GOT3 (cell line): ENCODE measurements around the gene CAMKMT.
"Not testable (repeated sequence)": the region's sequence is repeated elsewhere in the genome, so short reads cannot be mapped to it uniquely, and the experiment has no call there.

ENCODE experiments used
- DNase-seq: peaks from one replicate; lab custom pipeline; 2025; ENCODE audit warnings: mixed read lengths; lab: John Stamatoyannopoulos, UW

The CAMKMT gene

GRCh38 chr2:44505664-44506063 lies 143.9 kb downstream of the CAMKMT start:
- not testable (repeated sequence) for DNase-seq

- no peak for DNase-seq
Observed at GRCh38 chr2:44510246-44510645, 148.5 kb downstream of the CAMKMT start.

- no peak for DNase-seq
Observed at GRCh38 chr2:44515416-44515815, 153.7 kb downstream of the CAMKMT start.

- no peak for DNase-seq
Observed at GRCh38 chr2:44519026-44519425, 157.3 kb downstream of the CAMKMT start.

- no peak for DNase-seq
Observed at GRCh38 chr2:44522846-44523245, 161.1 kb downstream of the CAMKMT start.

- no peak for DNase-seq
Observed at GRCh38 chr2:44524347-44524926, 162.7 kb downstream of the CAMKMT start.

GRCh38 chr2:44526352-44526751 lies 164.6 kb downstream of the CAMKMT start:
- no peak for DNase-seq

GRCh38 chr2:44528595-44528994 lies 166.8 kb downstream of the CAMKMT start:
- DNase-seq: no peak

GRCh38 chr2:44529448-44529847 lies 167.7 kb downstream of the CAMKMT start:
- DNase-seq: no peak

GRCh38 chr2:44531289-44531688 lies 169.5 kb downstream of the CAMKMT start:
- DNase-seq: no peak

- no peak for DNase-seq
Observed at GRCh38 chr2:44532031-44532430, 170.3 kb downstream of the CAMKMT start.

GRCh38 chr2:44533508-44533907 lies 171.8 kb downstream of the CAMKMT start:
- DNase-seq: no peak

- no peak for DNase-seq
Observed at GRCh38 chr2:44535376-44535775, 173.6 kb downstream of the CAMKMT start.

GRCh38 chr2:44537264-44537663 lies 175.5 kb downstream of the CAMKMT start:
- no peak for DNase-seq

- DNase-seq: no peak
Observed at GRCh38 chr2:44542520-44542919, 180.8 kb downstream of the CAMKMT start.

- DNase-seq: no peak
Observed at GRCh38 chr2:44543773-44544725, 182.3 kb downstream of the CAMKMT start.

- DNase-seq: no peak
Observed at GRCh38 chr2:44545005-44545404, 183.3 kb downstream of the CAMKMT start.

- no peak for DNase-seq
Observed at GRCh38 chr2:44546459-44547127, 184.8 kb downstream of the CAMKMT start.

- DNase-seq: no peak
Observed at GRCh38 chr2:44547718-44548117, 186.0 kb downstream of the CAMKMT start.

GRCh38 chr2:44548221-44549098 lies 186.7 kb downstream of the CAMKMT start:
- DNase-seq: no peak

- no peak for DNase-seq
Observed at GRCh38 chr2:44549099-44549471, 187.3 kb downstream of the CAMKMT start.

GRCh38 chr2:44549856-44550255 lies 188.1 kb downstream of the CAMKMT start:
- DNase-seq: no peak
